ENCODE data around the gene OLIG1.

Gene OLIG1

GRCh38 chr21:33069994-33070743 is at the start of gene OLIG1:
Gene OLIG1, plus strand, starts transcription at chr21:33070141. Its CDS starts 106 bp downstream, at chr21:33070247.
- H3K9me3 Mint-ChIP-seq: no peaks in the 10 kb centered on the region
- peak within 1 kb of the TSS; percentile 78 for H3K4me3 Mint-ChIP-seq
- H3K36me3 Mint-ChIP-seq: peaks cover 2% of the 10 kb centered on the region
- H3K4me1 Mint-ChIP-seq: peaks cover 14% of the 10 kb centered on the region
- no peak within 1 kb of the TSS for H3K27ac Mint-ChIP-seq
- peaks cover 49% of the 10 kb centered on the region for H3K27me3 Mint-ChIP-seq

- no peaks in the 10 kb centered on the region for H3K36me3 Mint-ChIP-seq
- H3K9me3 Mint-ChIP-seq: no peaks in the 10 kb centered on the region
- H3K4me3 Mint-ChIP-seq: peak overlapping the region; percentile 76
- peaks cover 34% of the 10 kb centered on the region for H3K4me1 Mint-ChIP-seq
- H3K27ac Mint-ChIP-seq: no peak overlapping the region
- peaks cover 69% of the 10 kb centered on the region for H3K27me3 Mint-ChIP-seq
These were observed 49.3 kb upstream of the OLIG1 start for GRCh38 chr21:33020558-33021100.

- Mint-ChIP-seq H3K4me1 (peaks cover 38% of the 10 kb centered on the region), H3K36me3 (no peaks in the 10 kb centered on the region), H3K4me3 (no peak overlapping the region), H3K27ac (no peak overlapping the region), H3K9me3 (no peaks in the 10 kb centered on the region), H3K27me3 (peaks cover 70% of the 10 kb centered on the region)
These were observed 48.8 kb upstream of the OLIG1 start for GRCh38 chr21:33021150-33021549.

GRCh38 chr21:33021667-33022066 is 48.3 kb upstream of the OLIG1 start:
- Mint-ChIP-seq H3K9me3 (no peaks in the 10 kb centered on the region), H3K27me3 (peaks cover 71% of the 10 kb centered on the region), H3K4me3 (no peak overlapping the region), H3K4me1 (peaks cover 43% of the 10 kb centered on the region), H3K36me3 (no peaks in the 10 kb centered on the region), H3K27ac (no peak overlapping the region)

GRCh38 chr21:33022489-33022827 is 47.5 kb upstream of the OLIG1 start:
- no peaks in the 10 kb centered on the region for H3K9me3 Mint-ChIP-seq
- no peaks in the 10 kb centered on the region for H3K36me3 Mint-ChIP-seq
- H3K4me3 Mint-ChIP-seq: peak overlapping the region; percentile 60
- peaks cover 48% of the 10 kb centered on the region for H3K4me1 Mint-ChIP-seq
- H3K27me3 Mint-ChIP-seq: peaks cover 69% of the 10 kb centered on the region
- H3K27ac Mint-ChIP-seq: peak overlapping the region; percentile 51

- peak overlapping the region; percentile 60 for H3K4me3 Mint-ChIP-seq
- peaks cover 48% of the 10 kb centered on the region for H3K4me1 Mint-ChIP-seq
- no peaks in the 10 kb centered on the region for H3K9me3 Mint-ChIP-seq
- H3K27ac Mint-ChIP-seq: peak overlapping the region; percentile 51
- H3K36me3 Mint-ChIP-seq: no peaks in the 10 kb centered on the region
- peaks cover 65% of the 10 kb centered on the region for H3K27me3 Mint-ChIP-seq
These were observed 46.9 kb upstream of the OLIG1 start for GRCh38 chr21:33022828-33023573.

GRCh38 chr21:33023574-33024200 is 46.3 kb upstream of the OLIG1 start:
- Mint-ChIP-seq H3K9me3 (no peaks in the 10 kb centered on the region), H3K36me3 (no peaks in the 10 kb centered on the region), H3K27ac (no peak overlapping the region), H3K4me1 (peaks cover 53% of the 10 kb centered on the region), H3K27me3 (peaks cover 62% of the 10 kb centered on the region), H3K4me3 (peak overlapping the region; percentile 52)

- H3K27me3 Mint-ChIP-seq: peaks cover 59% of the 10 kb centered on the region
- peaks cover 53% of the 10 kb centered on the region for H3K4me1 Mint-ChIP-seq
- H3K4me3 Mint-ChIP-seq: peak overlapping the region; percentile 52
- H3K27ac Mint-ChIP-seq: no peak overlapping the region
- H3K9me3 Mint-ChIP-seq: no peaks in the 10 kb centered on the region
- H3K36me3 Mint-ChIP-seq: no peaks in the 10 kb centered on the region
These were observed 45.5 kb upstream of the OLIG1 start for GRCh38 chr21:33024201-33025103.

- Mint-ChIP-seq H3K36me3 (no peaks in the 10 kb centered on the region), H3K27me3 (peaks cover 63% of the 10 kb centered on the region), H3K4me1 (peaks cover 54% of the 10 kb centered on the region), H3K4me3 (no peak overlapping the region), H3K27ac (no peak overlapping the region), H3K9me3 (no peaks in the 10 kb centered on the region)
These were observed 44.8 kb upstream of the OLIG1 start for GRCh38 chr21:33025106-33025488.

- H3K36me3 Mint-ChIP-seq: no peaks in the 10 kb centered on the region
- peak within 1 kb of the TSS; percentile 51 for H3K4me3 Mint-ChIP-seq
- peaks cover 60% of the 10 kb centered on the region for H3K27me3 Mint-ChIP-seq
- peaks cover 48% of the 10 kb centered on the region for H3K4me1 Mint-ChIP-seq
- H3K27ac Mint-ChIP-seq: peak within 1 kb of the TSS; percentile 46
- no peaks in the 10 kb centered on the region for H3K9me3 Mint-ChIP-seq
These were observed 44.2 kb upstream of the OLIG1 start, which contains the start of gene OLIG2 for GRCh38 chr21:33025489-33026442. Gene OLIG2, plus strand, starts transcription at chr21:33025935. Its CDS starts 928 bp downstream, at chr21:33026863.

- no peak overlapping the region for H3K27ac Mint-ChIP-seq
- peak overlapping the region; percentile 51 for H3K4me3 Mint-ChIP-seq
- peaks cover 60% of the 10 kb centered on the region for H3K27me3 Mint-ChIP-seq
- no peaks in the 10 kb centered on the region for H3K9me3 Mint-ChIP-seq
- no peaks in the 10 kb centered on the region for H3K36me3 Mint-ChIP-seq
- peaks cover 48% of the 10 kb centered on the region for H3K4me1 Mint-ChIP-seq
These were observed 43.5 kb upstream of the OLIG1 start for GRCh38 chr21:33026443-33026858.

GRCh38 chr21:33026878-33027400 is 43.0 kb upstream of the OLIG1 start:
- Mint-ChIP-seq H3K27me3 (peaks cover 58% of the 10 kb centered on the region), H3K9me3 (no peaks in the 10 kb centered on the region), H3K27ac (peak overlapping the region; percentile 35), H3K4me3 (no peak overlapping the region), H3K36me3 (no peaks in the 10 kb centered on the region), H3K4me1 (peaks cover 48% of the 10 kb centered on the region)

- Mint-ChIP-seq H3K4me1 (peaks cover 46% of the 10 kb centered on the region), H3K4me3 (no peak overlapping the region), H3K27me3 (peaks cover 56% of the 10 kb centered on the region), H3K27ac (no peak overlapping the region), H3K36me3 (no peaks in the 10 kb centered on the region), H3K9me3 (no peaks in the 10 kb centered on the region)
These were observed 42.3 kb upstream of the OLIG1 start for GRCh38 chr21:33027401-33028286.

Measured in activated naive CD4-positive, alpha-beta T cell treated with anti-CD3 and anti-CD28 coated beads, Interleukin-2, amount 50 U/mL, for 24 hours (primary cell).